HCEC 1CT (cell line): ENCODE results near the gene AKTIP.
"Not testable (repeated sequence)": the region's sequence is repeated elsewhere in the genome, so short reads cannot be mapped to it uniquely, and the experiment has no call there.

Source experiments
- DNase-seq: peaks from one replicate; pipeline ENCODE4 v3.0.0-alpha.2; 2017

AKTIP gene

GRCh38 chr16:53515259-53515658 lies 12.2 kb upstream of the AKTIP start:
- no peak for DNase-seq

GRCh38 chr16:53512795-53513194 lies 9.8 kb upstream of the AKTIP start:
- DNase-seq, result not testable (repeated sequence)

- no peak for DNase-seq
These were observed 8.6 kb upstream of the AKTIP start for GRCh38 chr16:53511403-53512280.

- DNase-seq, result no peak
These were observed 8.0 kb upstream of the AKTIP start for GRCh38 chr16:53511084-53511402.

- DNase-seq, result no peak
These were observed 7.7 kb upstream of the AKTIP start for GRCh38 chr16:53510704-53511070.

- DNase-seq, result peak; percentile 65
These were observed 7.1 kb upstream of the AKTIP start for GRCh38 chr16:53509906-53510703.

GRCh38 chr16:53507464-53508179 lies 4.6 kb upstream of the AKTIP start:
- no peak for DNase-seq

GRCh38 chr16:53506254-53506653 lies 3.2 kb upstream of the AKTIP start:
- DNase-seq, result no peak

- no peak for DNase-seq
These were observed 1.7 kb upstream of the AKTIP start for GRCh38 chr16:53504665-53505064.

GRCh38 chr16:53503991-53504663 lies 1.1 kb upstream of the AKTIP start:
- DNase-seq, result peak; percentile 45

GRCh38 chr16:53503270-53503923 lies 388 bp upstream of the AKTIP start:
- peak; percentile 100 for DNase-seq

- DNase-seq, result no peak
These were observed 1.7 kb downstream of the AKTIP start for GRCh38 chr16:53501216-53501859.

GRCh38 chr16:53498984-53499383 lies 4.0 kb downstream of the AKTIP start:
- no peak for DNase-seq

GRCh38 chr16:53495325-53495724 lies 7.7 kb downstream of the AKTIP start:
- no peak for DNase-seq

- no peak for DNase-seq
These were observed 8.4 kb downstream of the AKTIP start for GRCh38 chr16:53494636-53495035.

GRCh38 chr16:53492503-53492902 lies 10.5 kb downstream of the AKTIP start:
- no peak for DNase-seq

GRCh38 chr16:53489755-53490154 lies 13.3 kb downstream of the AKTIP start:
- no peak for DNase-seq

GRCh38 chr16:53486230-53486629 lies 16.8 kb downstream of the AKTIP start:
- no peak for DNase-seq

- DNase-seq, result no peak
These were observed 18.5 kb downstream of the AKTIP start for GRCh38 chr16:53484542-53484941.

- peak; percentile 10 for DNase-seq
These were observed 20.9 kb downstream of the AKTIP start for GRCh38 chr16:53482123-53482522.

- DNase-seq, result no peak
These were observed 22.6 kb downstream of the AKTIP start for GRCh38 chr16:53480394-53480793.

GRCh38 chr16:53478965-53479364 lies 24.0 kb downstream of the AKTIP start:
- no peak for DNase-seq
